K562 (cell line): ENCODE results near the gene RAMAC. TPM values are rescaled to one million over a fixed set of nuclear protein-coding genes. Genes with fewer than 3 reads are reported as not detected.

Source experiments
- AFF4 ChIP-seq: sonication (generic); formaldehyde crosslinking; IDR thresholded peaks from 2 replicates; pipeline ENCODE4 v1.8.0; 2023; ENCODE audit warnings: mild to moderate bottlenecking, missing genetic modification reagents
- CBX5 ChIP-seq: IDR thresholded peaks from 2 replicates; pipeline ENCODE4 v1.6.1; 2014; ENCODE audit warnings: low read depth, borderline replicate concordance
- CREB3L1 ChIP-seq: fragments of 450-650 bp; IDR thresholded peaks from 2 replicates; pipeline ENCODE4 v1.6.1; 2014; ENCODE audit warnings: low read depth, mild to moderate bottlenecking, moderate library complexity, borderline replicate concordance
- ETS1 ChIP-seq: conservative IDR thresholded peaks from 2 replicates; pipeline ENCODE4 v1.6.1; 2011; ENCODE audit warnings: low read depth, mild to moderate bottlenecking, low read length; ENCODE audit not compliant: control insufficient read depth
- GABPA ChIP-seq: fragments of 200-800 bp; sonication (Bioruptor generic); conservative IDR thresholded peaks from 2 replicates; pipeline ENCODE4 v1.6.1; 2016; ENCODE audit warnings: low read depth, missing genetic modification characterization, missing compliant biosample characterization
- GMEB1 ChIP-seq: fragments of 250-450 bp; sonication (Bioruptor Pico); IDR thresholded peaks from 2 replicates; pipeline ENCODE4 v1.4.0; 2020; ENCODE audit warnings: mild to moderate bottlenecking
- HEY1 ChIP-seq: fragments of 250-450 bp; sonication (Bioruptor Pico); IDR thresholded peaks from 2 replicates; pipeline ENCODE4 v1.5.0; 2020; ENCODE audit warnings: mild to moderate bottlenecking, moderate library complexity, borderline replicate concordance
- KLF10 ChIP-seq: fragments of 250-450 bp; sonication (Bioruptor Pico); IDR thresholded peaks from 2 replicates; pipeline ENCODE4 v1.6.1; 2021; ENCODE audit warnings: matching md5 sums
- MBD1 ChIP-seq: fragments of 250-450 bp; sonication (Bioruptor Pico); IDR thresholded peaks from 2 replicates; pipeline ENCODE4 v1.8.0; 2022; ENCODE audit warnings: inconsistent platforms
- NFIC ChIP-seq: fragments of 450-650 bp; IDR thresholded peaks from 2 replicates; pipeline ENCODE4 v1.6.1; 2017; ENCODE audit warnings: mild to moderate bottlenecking, inconsistent platforms
- RBM17 ChIP-seq: fragments of 200-400 bp; formaldehyde crosslinking; IDR thresholded peaks from 2 replicates; pipeline ENCODE4 v1.6.1; 2017; ENCODE audit warnings: low read depth, mild to moderate bottlenecking, low read length, borderline replicate concordance
- ZNF444 ChIP-seq: fragments of 250-450 bp; sonication (Bioruptor Pico); IDR thresholded peaks from 2 replicates; pipeline ENCODE4 v1.4.0; 2020; ENCODE audit warnings: mild to moderate bottlenecking, moderate library complexity
- ZNF740 ChIP-seq, 3 experiments: fragments of 200-800 bp in 1 of 3; sonication (Bioruptor generic) in 1 of 3; sonication (generic) in 1 of 3; formaldehyde crosslinking in 1 of 3; IDR thresholded peaks; 2 replicates each; pipeline versions ENCODE4 v1.6.1 to v1.8.0; 2016 to 2022; ENCODE audit warnings: mild to moderate bottlenecking in 2 of 3, missing compliant biosample characterization in 2 of 3, missing genetic modification characterization in 2 of 3, missing genetic modification reagents in 1 of 3
- ZNF76 ChIP-seq: fragments of 250-450 bp; sonication (Bioruptor Pico); IDR thresholded peaks from 2 replicates; pipeline ENCODE4 v1.4.0; 2020; ENCODE audit warnings: mild to moderate bottlenecking, moderate library complexity, borderline replicate concordance
- polyA plus RNA-seq, 8 experiments: library from polyadenylated mRNA; depleted of rRNA in 4 of 8; stranded (reverse) in 5 of 8; unstranded in 3 of 8; fragments of >200 nt; fragmentation: Nextera tagmentation in 2 of 8; fragmentation: Illumina TruSeq in 1 of 8; extraction: Ambion mirVana in 2 of 8; extraction: Trizol in 1 of 8; gene quantifications; 2 replicates each; pipeline versions ENCODE4 v1.2.1 to v1.2.3, GENCODE V29; 2011 to 2014; ENCODE audit warnings: inconsistent platforms in 1 of 8, missing spikeins in 1 of 8
- total RNA-seq, 7 experiments: library from RNA; depleted of rRNA in 6 of 7; stranded (reverse); fragments of >200 nt in 6 of 7; fragmentation: Illumina TruSeq in 2 of 7; extraction: Trizol in 2 of 7; gene quantifications; 2 replicates each; pipeline versions ENCODE4 v1.2.1 to v1.2.3, GENCODE V29; 2011 to 2021; ENCODE audit warnings: low replicate concordance in 1 of 7

Gene RAMAC
- total and polyA plus RNA-seq, 9 of the 15 experiments (the other 6 are each of a cell fraction or from before 2014, with no cell fraction given), result 26.9 to 108 (median 38.4) TPM

- TF ChIP-seq GMEB1 (CRISPR knock-in tag) (peak; percentile 64), ETS1 (peak; percentile 90), CREB3L1 (peak; percentile 81), CBX5 (no peak), ZNF444 (CRISPR knock-in tag) (no peak), ZNF76 (CRISPR knock-in tag) (0 out of 2 replicates have a peak, but pooled peaks have one; percentile 38), KLF10 (CRISPR knock-in tag) (no peak), AFF4 (CRISPR knock-in tag) (peak; percentile 93), RBM17 (no peak), MBD1 (CRISPR knock-in tag) (no peak), HEY1 (CRISPR knock-in tag) (no peak), GABPA (tag) (peak; percentile 97), NFIC (peak; percentile 38), ZNF740 (CRISPR knock-in tag; IDR thresholded peaks at IDR 0.05) (no peak), ZNF740 (tag; IDR thresholded peaks at IDR 0.05) (no peak)
Observed at GRCh38 chr15:83011271-83012075, 25.5 kb downstream of the RAMAC start, which contains the start of gene C15orf40 (continued).
